ENCODE measurements around the gene SCO1. TPM values are rescaled to one million over a fixed set of nuclear protein-coding genes. Genes with fewer than 3 reads are reported as not detected.

Gene SCO1
- total RNA-seq, result 86.5 TPM

DNA sequence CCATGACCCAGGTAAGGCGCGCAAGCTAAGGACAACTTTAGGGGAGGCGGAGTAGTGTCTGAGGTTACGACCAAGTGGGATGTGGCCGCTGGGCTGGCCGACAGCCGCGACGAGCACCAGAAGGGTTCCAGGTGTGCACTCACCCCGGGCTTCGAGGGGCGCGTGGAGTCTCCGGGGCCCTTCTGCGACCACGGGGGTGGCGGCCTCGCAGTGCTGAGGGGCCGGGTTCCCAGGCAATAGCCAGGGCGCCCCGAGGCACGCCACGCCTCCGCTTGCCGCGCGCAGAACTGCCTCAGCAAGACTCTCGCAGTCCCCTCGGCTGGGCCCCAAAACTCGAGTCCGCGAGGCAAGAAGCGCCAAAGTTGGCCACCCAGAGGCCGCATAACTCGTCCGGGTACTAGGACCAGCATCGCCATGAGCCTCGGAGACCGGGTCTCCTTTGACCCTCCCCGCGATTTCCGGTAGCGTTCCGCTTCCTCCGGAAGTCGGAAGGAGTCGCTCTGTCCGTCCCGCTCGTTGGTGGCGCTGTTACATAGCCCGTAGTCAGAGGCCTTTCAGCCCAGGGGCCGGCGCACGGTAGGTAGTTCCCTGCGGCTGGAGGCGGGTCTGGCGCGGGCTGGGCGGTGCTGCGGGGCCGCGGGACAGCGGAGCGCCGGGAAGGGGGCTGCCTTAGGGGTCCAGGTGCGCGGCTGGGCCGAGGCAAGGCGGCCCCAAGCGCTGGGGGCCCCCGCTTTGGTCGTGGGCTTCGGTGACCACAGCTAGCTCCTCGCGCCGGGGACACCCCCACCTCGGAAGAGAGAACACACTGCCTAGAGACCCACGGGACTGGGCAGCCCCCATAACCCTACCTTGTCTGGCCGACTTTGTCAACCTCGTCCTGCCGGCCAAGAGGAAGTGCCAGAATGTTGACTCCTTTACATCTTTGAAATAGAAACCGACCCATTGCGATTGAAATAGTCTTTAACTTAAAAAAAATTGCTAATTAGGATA lies at the start of gene SCO1, which contains the start of gene ADPRM:
Gene SCO1, minus strand, starts transcription at position 442 of the 990 bp plus-strand sequence. Its CDS starts 26 bp downstream, at position 416.
Gene ADPRM, plus strand, starts transcription at position 503 of the 990 bp plus-strand sequence. CDS start 7,333 bp downstream, outside the sequence.

DNA sequence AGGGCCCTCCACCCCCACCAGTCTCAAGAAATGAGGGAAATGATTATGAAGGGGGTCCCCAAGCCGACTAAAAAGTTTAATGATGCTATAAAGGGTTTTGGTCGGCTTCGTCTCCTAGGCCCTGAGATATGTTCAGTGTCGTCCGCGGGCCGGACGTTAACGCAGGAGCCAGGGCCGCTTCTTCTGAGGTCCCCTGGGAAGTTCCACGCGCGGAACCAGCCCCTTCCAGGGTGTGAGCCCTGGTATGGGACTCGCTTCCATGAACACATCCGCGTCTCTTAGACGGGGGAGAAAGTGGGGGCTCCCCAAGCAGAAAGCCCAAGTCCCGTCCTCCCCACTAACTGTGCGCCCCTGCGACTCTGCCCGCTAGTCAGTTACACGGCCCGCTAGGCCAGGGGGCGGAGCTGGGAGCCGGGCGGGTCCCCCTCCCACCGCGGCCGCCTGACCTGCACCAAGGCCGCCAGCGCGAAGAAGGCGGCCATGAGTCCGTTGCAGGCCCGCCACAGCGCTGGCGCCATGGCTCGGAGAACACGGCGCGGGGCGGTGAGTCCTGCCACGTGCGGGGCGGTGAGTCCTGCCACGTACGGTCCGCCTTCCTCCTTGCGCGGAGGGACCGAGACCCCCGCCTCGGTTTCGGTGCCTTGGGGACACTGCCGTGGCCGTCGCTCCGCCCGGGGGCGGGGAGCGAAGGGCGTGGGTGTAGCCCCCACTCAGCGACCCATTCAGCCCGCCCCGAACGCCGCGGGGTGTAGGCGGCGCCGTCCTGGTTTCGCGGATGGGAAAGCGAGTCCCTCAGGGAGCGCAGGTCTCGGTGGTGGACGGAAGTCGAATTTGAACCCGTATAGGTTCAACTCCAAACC lies 32.2 kb upstream of the SCO1 start, which contains the start of gene TMEM220:
Gene TMEM220, minus strand, starts transcription at position 690 of the 860 bp plus-strand sequence. Its CDS starts 172 bp downstream, at position 518.

DNA sequence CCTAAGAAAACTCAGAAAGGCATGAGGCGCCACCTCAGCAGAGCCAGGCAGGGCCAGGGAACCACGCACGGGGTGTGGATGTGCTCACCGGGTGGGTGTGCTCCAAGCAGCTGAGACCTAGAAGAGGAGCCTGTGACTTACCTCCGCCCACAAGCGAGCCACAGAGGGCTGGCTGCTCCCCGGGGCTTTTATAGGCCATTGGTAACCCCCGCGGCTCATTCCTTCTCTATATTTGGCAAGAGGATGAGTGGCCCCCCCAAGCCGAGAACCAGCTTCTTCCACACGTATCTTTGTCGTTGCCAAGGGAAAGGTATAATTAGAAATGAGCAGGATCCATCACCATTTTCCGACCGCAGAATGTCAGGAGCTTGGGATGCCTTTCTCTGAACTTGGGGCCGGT lies 40.2 kb downstream of the SCO1 start, which contains the start of gene MYH3:
Gene MYH3, minus strand, starts transcription at position 162 of the 400 bp plus-strand sequence. CDS start 2,245 bp downstream, outside the sequence.

Other genes with a start within 250 kb of the SCO1 start
- gene MYH4, start 228.0 kb downstream of the SCO1 start, total RNA-seq, result 0.99 TPM
- gene MYH1, start 179.0 kb downstream of the SCO1 start, total RNA-seq, result 1.5 TPM
- 137 TPM for gene MYH2, start 147.9 kb downstream of the SCO1 start, total RNA-seq
- 802 TPM for gene MYH3, start 40.2 kb downstream of the SCO1 start, total RNA-seq
- 15.9 TPM for gene ADPRM, start 61 bp upstream of the SCO1 start, total RNA-seq
- gene TMEM220, start 32.5 kb upstream of the SCO1 start, total RNA-seq, result 4.1 TPM
- 5.0 TPM for gene TMEM238L, start 106.6 kb upstream of the SCO1 start, total RNA-seq
- gene PIRT, start 140.6 kb upstream of the SCO1 start, total RNA-seq, result not detected

All from metanephros (tissue), 1 donor.